Natural killer cell (primary cell): ENCODE data around the gene LDLRAD4. TPM values are rescaled to one million over a fixed set of nuclear protein-coding genes. Genes with fewer than 3 reads are reported as not detected.

Source experiments
- ATAC-seq, 3 donors: fragments of 150-1000 bp in 2 of 3; fragments of 200-7000 bp in 1 of 3; cut with Tn5 transposase; 1 replicate in 1 of 3; 2 replicates in 2 of 3; pipeline ENCODE4 v1.10.0; 2021; ENCODE audit warnings: mild to moderate bottlenecking in 2 of 3, moderate library complexity in 2 of 3
- DNase-seq, 2 donors: peaks; one replicate each; pipeline versions ENCODE4 v3.0.0 to v3.0.0-alpha.2; 2013 to 2021; ENCODE audit warnings: mixed read lengths in 1 of 2
- H3K27ac ChIP-seq: one replicate; pipeline ENCODE4 v1.5.1; 2013; ENCODE audit warnings: mild to moderate bottlenecking, low read length
- H3K27me3 ChIP-seq: one replicate; pipeline ENCODE4 v1.6.1; 2013; ENCODE audit warnings: low read length; ENCODE audit not compliant: control insufficient read depth, insufficient read depth
- H3K36me3 ChIP-seq: one replicate; pipeline ENCODE4 v1.6.1; 2013; ENCODE audit warnings: low read length; ENCODE audit not compliant: control insufficient read depth, insufficient read depth
- H3K4me1 ChIP-seq: one replicate; pipeline ENCODE4 v1.6.1; 2013; ENCODE audit warnings: low read length; ENCODE audit not compliant: control insufficient read depth, insufficient read depth
- H3K4me3 ChIP-seq: one replicate; pipeline ENCODE4 v1.5.1; 2013; ENCODE audit warnings: low read length
- H3K9me3 ChIP-seq: one replicate; pipeline ENCODE4 v1.6.1; 2013; ENCODE audit warnings: low read length; ENCODE audit not compliant: control insufficient read depth, insufficient read depth
- H3K27ac Mint-ChIP-seq, 2 donors: one replicate each; pipeline ENCODE4 v1.8.0; 2022; ENCODE audit warnings: mild to moderate bottlenecking in 2 of 2, mixed read lengths in 2 of 2, moderate library complexity in 1 of 2
- H3K27me3 Mint-ChIP-seq, 2 donors: one replicate each; pipeline ENCODE4 v1.8.0; 2022; ENCODE audit warnings: low read depth in 2 of 2, mixed read lengths in 2 of 2
- H3K36me3 Mint-ChIP-seq: one replicate; pipeline ENCODE4 v1.8.0; 2022; ENCODE audit warnings: mixed read lengths
- H3K4me1 Mint-ChIP-seq, 2 donors: one replicate each; pipeline ENCODE4 v1.8.0; 2022; ENCODE audit warnings: mixed read lengths in 2 of 2
- H3K4me3 Mint-ChIP-seq: one replicate; pipeline ENCODE4 v1.8.0; 2022; ENCODE audit warnings: mild to moderate bottlenecking, moderate library complexity, mixed read lengths
- H3K9me3 Mint-ChIP-seq, 2 donors: one replicate each; pipeline ENCODE4 v1.8.0; 2022; ENCODE audit warnings: mixed read lengths in 2 of 2
- WGBS: methylation state at CpG from one replicate; pipeline ENCODE4 v1.1.7; 2013; ENCODE audit warnings: missing lambda C conversion rate; ENCODE audit not compliant: insufficient coverage; 5-methylcytosine and 5-hydroxymethylcytosine counted together
- intact Hi-C: fragments of 100-400 bp; cut with micrococcal nuclease; formaldehyde crosslinking; loops from one replicate; pipeline ENCODE4 v1.14.2; 2022
- total RNA-seq, 4 donors: library from RNA; stranded (reverse); fragments of 120-200 nt in 1 of 4; gene quantifications; one replicate each; pipeline versions ENCODE4 v1.2.3 to v1.2.4, GENCODE V29; 2013 to 2022
- TF ChIP-seq, protein P1 (sequence below): fragments of 200-600 bp; IDR thresholded peaks from one replicate; pipeline ENCODE4 v1.8.0; 2022; ENCODE audit warnings: antibody characterized with exemption

LDLRAD4 gene
- total RNA-seq, 3 donors from 2014 or later (not counting 1 experiment from before 2014, with no cell fraction given), result 24.0 to 36.3 (median 29.2) TPM

DNA sequence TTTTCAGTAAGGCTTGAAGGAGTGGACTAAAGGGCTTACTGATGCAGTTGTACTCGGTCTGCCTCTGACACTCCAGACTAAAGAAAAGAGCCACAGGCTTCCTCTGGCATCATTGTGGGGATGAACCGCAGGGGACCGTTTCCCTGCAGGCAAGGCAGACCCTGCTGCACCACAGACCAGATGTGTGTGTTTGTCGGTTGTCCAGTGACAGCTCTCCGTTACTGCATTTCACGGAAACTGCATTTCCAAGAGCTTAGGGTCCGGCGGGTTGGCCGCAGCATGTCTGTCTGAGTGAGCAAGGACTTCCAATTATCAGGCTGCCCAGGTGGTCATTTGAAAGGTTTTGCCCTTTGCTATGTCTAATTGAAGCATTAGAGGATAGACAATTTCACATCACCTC lies 409.7 kb downstream of the LDLRAD4 start:
- Histone ChIP-seq H3K27me3 (no peaks in the 10 kb centered on the region), H3K4me3 (no peak overlapping the region), H3K27ac (no peak overlapping the region), H3K4me1 (no peaks in the 10 kb centered on the region), H3K36me3 (peaks cover 2% of the 10 kb centered on the region), H3K9me3 (no peaks in the 10 kb centered on the region)
- Mint-ChIP-seq H3K9me3 (no peaks in the 10 kb centered on the region), H3K4me1 (peaks cover 11 to 12% of the 10 kb centered on the region in 2 donors), H3K36me3 (no peaks in the 10 kb centered on the region), H3K27me3 (no peaks in the 10 kb centered on the region), H3K27ac (peak overlapping the region in 1 of 2 donors; percentile 29), H3K4me3 (no peak overlapping the region)
- WGBS, result 51% methylated on average over 9 of the region's 9 CpGs
- intact Hi-C loops, result no loop called here
- TF ChIP-seq, protein P1, sequence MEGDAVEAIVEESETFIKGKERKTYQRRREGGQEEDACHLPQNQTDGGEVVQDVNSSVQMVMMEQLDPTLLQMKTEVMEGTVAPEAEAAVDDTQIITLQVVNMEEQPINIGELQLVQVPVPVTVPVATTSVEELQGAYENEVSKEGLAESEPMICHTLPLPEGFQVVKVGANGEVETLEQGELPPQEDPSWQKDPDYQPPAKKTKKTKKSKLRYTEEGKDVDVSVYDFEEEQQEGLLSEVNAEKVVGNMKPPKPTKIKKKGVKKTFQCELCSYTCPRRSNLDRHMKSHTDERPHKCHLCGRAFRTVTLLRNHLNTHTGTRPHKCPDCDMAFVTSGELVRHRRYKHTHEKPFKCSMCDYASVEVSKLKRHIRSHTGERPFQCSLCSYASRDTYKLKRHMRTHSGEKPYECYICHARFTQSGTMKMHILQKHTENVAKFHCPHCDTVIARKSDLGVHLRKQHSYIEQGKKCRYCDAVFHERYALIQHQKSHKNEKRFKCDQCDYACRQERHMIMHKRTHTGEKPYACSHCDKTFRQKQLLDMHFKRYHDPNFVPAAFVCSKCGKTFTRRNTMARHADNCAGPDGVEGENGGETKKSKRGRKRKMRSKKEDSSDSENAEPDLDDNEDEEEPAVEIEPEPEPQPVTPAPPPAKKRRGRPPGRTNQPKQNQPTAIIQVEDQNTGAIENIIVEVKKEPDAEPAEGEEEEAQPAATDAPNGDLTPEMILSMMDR, result no peak
- DNase-seq (no peak), ATAC-seq (no peak)

DNA sequence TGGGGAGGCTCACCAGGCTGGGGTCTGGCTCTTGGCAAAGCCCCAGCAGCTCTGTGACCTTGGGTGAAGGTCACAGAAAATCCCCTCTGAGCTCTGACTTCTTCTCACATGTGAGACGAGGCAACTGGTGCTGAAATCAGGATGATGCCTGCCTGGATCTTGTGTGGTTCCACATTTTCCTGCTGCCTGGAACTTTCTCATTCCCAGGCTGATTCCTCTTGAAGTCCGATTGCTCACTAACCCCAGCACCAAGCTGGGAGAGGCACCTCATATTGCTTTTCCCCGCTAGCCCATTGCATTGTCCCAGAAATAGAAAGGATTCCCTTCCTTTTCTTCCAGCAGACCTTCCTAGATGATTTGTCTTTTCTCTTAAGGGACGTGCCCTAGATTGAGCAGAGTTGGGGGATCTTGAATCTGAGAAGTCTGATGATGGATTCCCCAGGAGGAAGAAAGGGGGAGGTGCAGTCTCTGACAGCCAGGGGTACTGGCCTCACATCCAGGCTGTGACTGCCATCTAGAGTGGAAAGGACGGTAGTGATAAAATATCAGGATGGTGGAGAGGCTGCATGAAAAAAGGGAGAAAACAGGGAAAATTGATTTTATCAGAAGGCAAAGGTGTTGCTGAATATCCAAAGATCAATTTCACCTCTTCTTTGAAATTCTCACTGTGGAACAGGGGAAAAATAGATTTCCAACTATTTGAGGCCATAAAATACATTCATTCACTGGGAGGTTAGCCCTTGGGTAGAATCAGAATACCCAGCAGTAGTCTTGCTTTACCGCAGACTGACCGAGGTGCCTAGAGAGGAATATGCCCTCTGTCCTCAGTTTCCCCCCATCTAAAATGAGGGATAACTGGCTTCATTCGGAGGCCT lies 411.5 kb downstream of the LDLRAD4 start:
- TF ChIP-seq, protein P1, result peak; percentile 40
- Mint-ChIP-seq H3K36me3 (no peaks in the 10 kb centered on the region), H3K9me3 (no peaks in the 10 kb centered on the region), H3K4me3 (no peak overlapping the region), H3K4me1 (peaks cover 7 to 12% of the 10 kb centered on the region in 2 donors), H3K27ac (no peak overlapping the region), H3K27me3 (no peaks in the 10 kb centered on the region)
- 76% methylated on average over 8 of the region's 8 CpGs for WGBS
- Histone ChIP-seq H3K27ac (no peak overlapping the region), H3K4me3 (no peak overlapping the region), H3K36me3 (no peaks in the 10 kb centered on the region), H3K9me3 (no peaks in the 10 kb centered on the region), H3K27me3 (no peaks in the 10 kb centered on the region), H3K4me1 (no peaks in the 10 kb centered on the region)
- intact Hi-C loops, result no loop called here
- ATAC-seq (peak; percentile 38 to 69 (median 55)), DNase-seq (peak in 1 of 2 donors; percentile 75)

DNA sequence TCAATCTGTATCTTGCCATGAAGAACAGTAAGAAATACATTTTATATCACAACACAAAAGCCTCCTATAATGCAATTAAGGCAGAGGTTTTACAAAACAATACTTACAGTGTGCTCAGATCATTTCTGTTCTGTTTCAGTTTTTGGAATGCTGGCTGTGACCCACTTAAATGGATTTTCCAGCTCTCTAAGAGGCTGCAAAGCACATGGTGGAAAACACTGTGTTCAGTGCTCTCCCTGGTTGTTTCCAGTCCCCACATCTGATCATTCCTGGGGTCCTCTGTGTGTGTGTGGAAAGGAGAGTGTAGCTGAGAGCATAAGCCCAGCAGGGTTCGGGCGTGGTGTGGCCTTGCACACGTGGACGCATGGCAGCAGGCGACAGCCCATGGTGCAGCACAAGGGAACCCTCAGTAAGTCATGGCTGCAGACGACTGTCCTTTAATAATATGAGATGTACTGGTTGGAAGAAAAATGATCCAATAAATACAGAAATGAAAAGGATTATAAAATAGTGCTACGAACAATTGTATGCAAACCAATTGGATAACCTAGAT lies 412.2 kb downstream of the LDLRAD4 start:
- Histone ChIP-seq H3K4me1 (no peaks in the 10 kb centered on the region), H3K4me3 (no peak overlapping the region), H3K27ac (no peak overlapping the region), H3K36me3 (no peaks in the 10 kb centered on the region), H3K27me3 (no peaks in the 10 kb centered on the region), H3K9me3 (no peaks in the 10 kb centered on the region)
- Mint-ChIP-seq H3K4me3 (no peak overlapping the region), H3K4me1 (peaks cover 5 to 11% of the 10 kb centered on the region in 2 donors), H3K36me3 (no peaks in the 10 kb centered on the region), H3K27me3 (no peaks in the 10 kb centered on the region), H3K9me3 (no peaks in the 10 kb centered on the region), H3K27ac (no peak overlapping the region)
- no peak for DNase-seq
- TF ChIP-seq, protein P1, result no peak
- no peak for ATAC-seq
- 94% methylated on average over 6 of the region's 7 CpGs for WGBS
- intact Hi-C loops, result no loop called here
